GM12873 (cell line): Measurements from ENCODE around the gene PTPRK.

Source experiments
- CTCF ChIP-seq: IDR thresholded peaks from 2 replicates; pipeline ENCODE4 v1.5.1; 2012; ENCODE audit warnings: low read depth, mild to moderate bottlenecking, moderate library complexity, low read length, control low read depth; ENCODE audit not compliant: insufficient read depth; ENCODE audit errors: missing control alignments

PTPRK gene

GRCh38 chr6:128252341-128253176, 267.8 kb downstream of the PTPRK start:
- no peak for TF ChIP-seq CTCF

- no peak for TF ChIP-seq CTCF
Observed at GRCh38 chr6:128251445-128252340, 268.7 kb downstream of the PTPRK start.

- no peak for TF ChIP-seq CTCF
Observed at GRCh38 chr6:128250370-128251070, 269.9 kb downstream of the PTPRK start.

- TF ChIP-seq CTCF, result no peak
Observed at GRCh38 chr6:128249429-128249828, 271.0 kb downstream of the PTPRK start.

- no peak for TF ChIP-seq CTCF
Observed at GRCh38 chr6:128246472-128247260, 273.7 kb downstream of the PTPRK start.

- TF ChIP-seq CTCF, result no peak
Observed at GRCh38 chr6:128244751-128245405, 275.5 kb downstream of the PTPRK start.
